Erythroblast (primary cell): ENCODE measurements around the gene PPP1R12B.
"Not testable (repeated sequence)": the region's sequence is repeated elsewhere in the genome, so short reads cannot be mapped to it uniquely, and the experiment has no call there.

ENCODE experiments used
- GATA1 ChIP-seq: IDR thresholded peaks from 2 replicates; pipeline ENCODE4 v1.6.1; 2011; ENCODE audit warnings: low read depth, mild to moderate bottlenecking, control low read depth, low read length, moderate library complexity
- POLR2A ChIP-seq: IDR thresholded peaks from 2 replicates; pipeline ENCODE4 v1.6.1; 2011; ENCODE audit warnings: mild to moderate bottlenecking, low read length

GRCh38 chr1:202546377-202546776, 197.9 kb downstream of the PPP1R12B start:
- TF ChIP-seq POLR2A, GATA1: not testable (repeated sequence)
